MCF 10A (cell line): ENCODE data around the gene CFAP77. TPM values are rescaled to one million over a fixed set of nuclear protein-coding genes. Genes with fewer than 3 reads are reported as not detected.

Experiments
- BruUV-seq: library from RNA; stranded (reverse); fragments of 400-500 nt; replicated peaks from 2 replicates; lab custom pipeline; 2021; lab: Mats Ljungman, UMichigan
- CTCF ChIA-PET: fragments of 300-600 bp; sonication (Branson Sonifier 250); formaldehyde crosslinking; extraction: SDS; loops from one replicate; lab custom pipeline; 2021; ENCODE audit warnings: antibody characterized with exemption, inconsistent platforms; lab: Yijun Ruan, JAX
- POLR2A ChIA-PET: fragments of 300-600, 350-650 bp; sonication (Branson Sonifier 250); formaldehyde crosslinking; extraction: SDS; loops from one replicate; lab custom pipeline; 2020; ENCODE audit warnings: antibody characterized with exemption, inconsistent platforms; lab: Yijun Ruan, JAX
- DNase-seq: peaks from one replicate; pipeline ENCODE4 v3.0.0-alpha.2; 2018; ENCODE audit not compliant: unreplicated experiment
- H3K27ac Mint-ChIP-seq: one replicate; pipeline ENCODE4 v1.8.0; 2022; ENCODE audit warnings: mild to moderate bottlenecking, low read depth, mixed read lengths; ENCODE audit not compliant: unreplicated experiment
- H3K27me3 Mint-ChIP-seq: one replicate; pipeline ENCODE4 v1.8.0; 2022; ENCODE audit warnings: mixed read lengths; ENCODE audit not compliant: insufficient read depth, unreplicated experiment
- H3K36me3 Mint-ChIP-seq: one replicate; pipeline ENCODE4 v1.8.0; 2022; ENCODE audit warnings: mild to moderate bottlenecking, moderate library complexity, mixed read lengths; ENCODE audit not compliant: insufficient read depth, unreplicated experiment
- H3K4me1 Mint-ChIP-seq: one replicate; pipeline ENCODE4 v1.8.0; 2022; ENCODE audit warnings: mixed read lengths; ENCODE audit not compliant: insufficient read depth, unreplicated experiment
- H3K4me3 Mint-ChIP-seq: one replicate; pipeline ENCODE4 v1.8.0; 2022; ENCODE audit warnings: mild to moderate bottlenecking, moderate library complexity, mixed read lengths; ENCODE audit not compliant: unreplicated experiment
- H3K9me3 Mint-ChIP-seq: one replicate; pipeline ENCODE4 v1.8.0; 2022; ENCODE audit warnings: mixed read lengths; ENCODE audit not compliant: unreplicated experiment
- CTCF ChIP-seq: fragments of 200-600 bp; IDR thresholded peaks from one replicate; pipeline ENCODE4 v1.8.0; 2022; ENCODE audit warnings: antibody characterized with exemption, mild to moderate bottlenecking; ENCODE audit not compliant: unreplicated experiment
- intact Hi-C: fragments of 100-400 bp; cut with micrococcal nuclease; formaldehyde crosslinking; loops from 2 replicates; pipeline ENCODE4 v1.14.1; 2022
- total RNA-seq: library from RNA; stranded (reverse); gene quantifications from 2 replicates; pipeline ENCODE4 v1.2.3, GENCODE V29; 2022

Gene CFAP77
- total RNA-seq, 1 experiment from 2014 or later, result not detected

- intact Hi-C loops, result loop anchor here (5.0 kb wide), 1 partner anchor 392 kb away; no protein-coding TSS in a partner anchor
- no peaks in the 10 kb centered on the region for H3K4me1 Mint-ChIP-seq
- peaks cover 59% of the 10 kb centered on the region for H3K27me3 Mint-ChIP-seq
- H3K4me3 Mint-ChIP-seq, result no peak overlapping the region
- DNase-seq, result no peak
- no peak overlapping the region for H3K27ac Mint-ChIP-seq
- no peak for TF ChIP-seq CTCF
- ChIA-PET CTCF (interaction anchor here (0.6 to 2.4 kb wide), 6 partner anchors 9 to 294 kb away, joined by 3 to 7 read pairs (median 4); no protein-coding TSS in a partner anchor), POLR2A (no interaction called here)
- BruUV-seq, result no TSS peak
- no peaks in the 10 kb centered on the region for H3K36me3 Mint-ChIP-seq
- H3K9me3 Mint-ChIP-seq, result no peaks in the 10 kb centered on the region
Measured at GRCh38 chr9:132509928-132510874, 100.2 kb downstream of the CFAP77 start.

GRCh38 chr9:132511191-132511999, 101.4 kb downstream of the CFAP77 start:
- H3K4me1 Mint-ChIP-seq, result no peaks in the 10 kb centered on the region
- no peak for TF ChIP-seq CTCF
- DNase-seq, result no peak
- no peak overlapping the region for H3K27ac Mint-ChIP-seq
- H3K36me3 Mint-ChIP-seq, result no peaks in the 10 kb centered on the region
- H3K9me3 Mint-ChIP-seq, result no peaks in the 10 kb centered on the region
- BruUV-seq, result no TSS peak
- peaks cover 49% of the 10 kb centered on the region for H3K27me3 Mint-ChIP-seq
- CTCF ChIA-PET, result interaction anchor here (1.3 kb wide), 1 partner anchor 289 kb away, joined by 5 read pairs; no protein-coding TSS in a partner anchor
- intact Hi-C loops, result no loop called here
- POLR2A ChIA-PET, result no interaction called here
- H3K4me3 Mint-ChIP-seq, result no peak overlapping the region

GRCh38 chr9:132513416-132513815, 103.4 kb downstream of the CFAP77 start:
- H3K4me1 Mint-ChIP-seq, result no peaks in the 10 kb centered on the region
- no peak for TF ChIP-seq CTCF
- no peak overlapping the region for H3K27ac Mint-ChIP-seq
- BruUV-seq, result no TSS peak
- CTCF ChIA-PET, result no interaction called here
- no peaks in the 10 kb centered on the region for H3K9me3 Mint-ChIP-seq
- POLR2A ChIA-PET, result no interaction called here
- H3K36me3 Mint-ChIP-seq, result no peaks in the 10 kb centered on the region
- intact Hi-C loops, result no loop called here
- H3K27me3 Mint-ChIP-seq, result peaks cover 49% of the 10 kb centered on the region
- no peak for DNase-seq
- H3K4me3 Mint-ChIP-seq, result no peak overlapping the region
